ENCODE measurements around the gene SRPK2.

GRCh38 chr7:105250706-105251105 lies 138.0 kb downstream of the SRPK2 start:
- TF ChIP-seq, protein P1, sequence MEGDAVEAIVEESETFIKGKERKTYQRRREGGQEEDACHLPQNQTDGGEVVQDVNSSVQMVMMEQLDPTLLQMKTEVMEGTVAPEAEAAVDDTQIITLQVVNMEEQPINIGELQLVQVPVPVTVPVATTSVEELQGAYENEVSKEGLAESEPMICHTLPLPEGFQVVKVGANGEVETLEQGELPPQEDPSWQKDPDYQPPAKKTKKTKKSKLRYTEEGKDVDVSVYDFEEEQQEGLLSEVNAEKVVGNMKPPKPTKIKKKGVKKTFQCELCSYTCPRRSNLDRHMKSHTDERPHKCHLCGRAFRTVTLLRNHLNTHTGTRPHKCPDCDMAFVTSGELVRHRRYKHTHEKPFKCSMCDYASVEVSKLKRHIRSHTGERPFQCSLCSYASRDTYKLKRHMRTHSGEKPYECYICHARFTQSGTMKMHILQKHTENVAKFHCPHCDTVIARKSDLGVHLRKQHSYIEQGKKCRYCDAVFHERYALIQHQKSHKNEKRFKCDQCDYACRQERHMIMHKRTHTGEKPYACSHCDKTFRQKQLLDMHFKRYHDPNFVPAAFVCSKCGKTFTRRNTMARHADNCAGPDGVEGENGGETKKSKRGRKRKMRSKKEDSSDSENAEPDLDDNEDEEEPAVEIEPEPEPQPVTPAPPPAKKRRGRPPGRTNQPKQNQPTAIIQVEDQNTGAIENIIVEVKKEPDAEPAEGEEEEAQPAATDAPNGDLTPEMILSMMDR (IDR thresholded peaks at IDR 0.05), result no peak
- no peak for TF ChIP-seq POLR2A (IDR thresholded peaks at IDR 0.05)
- no peak for TF ChIP-seq POLR2AphosphoS5 (IDR thresholded peaks at IDR 0.05)

Data from prostate gland (tissue), 2 donors.